ENCODE data around the gene GLIS2.

Gene GLIS2

GRCh38 chr16:4280625-4281024 is 35.2 kb upstream of the GLIS2 start:
- Histone ChIP-seq H2AFZ (ENCODE audit: low read length) (no peak overlapping the region), H3K9ac (ENCODE audit: low read length) (no peak overlapping the region), H3K36me3 (ENCODE audit: insufficient read depth, low read length) (peaks cover 4% of the 10 kb centered on the region; the same call in 1 of the 2 replicates), H4K20me1 (ENCODE audit: insufficient read depth, low read length) (no peaks in the 10 kb centered on the region), H3K79me2 (ENCODE audit: insufficient read depth, low read length) (no peaks in the 10 kb centered on the region), H3K4me3 (ENCODE audit: low read depth, low read length, poor library complexity, severe bottlenecking) (no peak overlapping the region), H3K9me3 (ENCODE audit: low read length) (no peaks in the 10 kb centered on the region), H3K4me1 (ENCODE audit: insufficient read depth, low read length, severe bottlenecking) (peaks cover 5% of the 10 kb centered on the region), H3K27ac (ENCODE audit: low read depth, low read length, poor library complexity, severe bottlenecking) (no peak overlapping the region), H3K4me2 (ENCODE audit: low read length) (no peak overlapping the region), H3K9me2 (ENCODE audit: low read depth, low read length) (no peaks in the 10 kb centered on the region), H3K27me3 (ENCODE audit: insufficient read depth, low read length) (no peaks in the 10 kb centered on the region), H3F3A (ENCODE audit: insufficient read depth, low read length) (no peaks in the 10 kb centered on the region)
- TF ChIP-seq CTCF (IDR thresholded peaks at IDR 0.05; ENCODE audit: low read length): no peak
- no peak for TF ChIP-seq EZH2 (IDR thresholded peaks at IDR 0.05; ENCODE audit: borderline replicate concordance, low read length)

GRCh38 chr16:4283441-4283840 is 32.4 kb upstream of the GLIS2 start:
- peaks cover 9% of the 10 kb centered on the region for H3K4me1 ChIP-seq (ENCODE audit: insufficient read depth, low read length, severe bottlenecking)
- peaks cover 4% of the 10 kb centered on the region; the same call in 1 of the 2 replicates for H3K36me3 ChIP-seq (ENCODE audit: insufficient read depth, low read length)
- no peak overlapping the region for H3K4me3 ChIP-seq (ENCODE audit: low read depth, low read length, poor library complexity, severe bottlenecking)
- H3K79me2 ChIP-seq (ENCODE audit: insufficient read depth, low read length): no peaks in the 10 kb centered on the region
- no peak overlapping the region for H3K9ac ChIP-seq (ENCODE audit: low read length)
- H3K9me3 ChIP-seq (ENCODE audit: low read length): no peaks in the 10 kb centered on the region
- H3F3A ChIP-seq (ENCODE audit: insufficient read depth, low read length): no peaks in the 10 kb centered on the region
- no peak overlapping the region for H2AFZ ChIP-seq (ENCODE audit: low read length)
- H3K4me2 ChIP-seq (ENCODE audit: low read length): no peak overlapping the region
- TF ChIP-seq EZH2 (IDR thresholded peaks at IDR 0.05; ENCODE audit: borderline replicate concordance, low read length) (no peak), CTCF (IDR thresholded peaks at IDR 0.05; ENCODE audit: low read length) (no peak)
- no peaks in the 10 kb centered on the region for H4K20me1 ChIP-seq (ENCODE audit: insufficient read depth, low read length)
- no peak overlapping the region for H3K27ac ChIP-seq (ENCODE audit: low read depth, low read length, poor library complexity, severe bottlenecking)
- H3K9me2 ChIP-seq (ENCODE audit: low read depth, low read length): no peaks in the 10 kb centered on the region
- H3K27me3 ChIP-seq (ENCODE audit: insufficient read depth, low read length): no peaks in the 10 kb centered on the region

- Histone ChIP-seq H3K9me2 (ENCODE audit: low read depth, low read length) (no peaks in the 10 kb centered on the region), H3K4me3 (ENCODE audit: low read depth, low read length, poor library complexity, severe bottlenecking) (no peak overlapping the region), H3K4me2 (ENCODE audit: low read length) (no peak overlapping the region), H3K36me3 (ENCODE audit: insufficient read depth, low read length) (peaks cover 4% of the 10 kb centered on the region; the same call in 1 of the 2 replicates), H3K27ac (ENCODE audit: low read depth, low read length, poor library complexity, severe bottlenecking) (no peak overlapping the region), H3K4me1 (ENCODE audit: insufficient read depth, low read length, severe bottlenecking) (peaks cover 11% of the 10 kb centered on the region), H3K9me3 (ENCODE audit: low read length) (no peaks in the 10 kb centered on the region), H2AFZ (ENCODE audit: low read length) (no peak overlapping the region), H3K9ac (ENCODE audit: low read length) (no peak overlapping the region), H3K79me2 (ENCODE audit: insufficient read depth, low read length) (no peaks in the 10 kb centered on the region), H3K27me3 (ENCODE audit: insufficient read depth, low read length) (no peaks in the 10 kb centered on the region), H3F3A (ENCODE audit: insufficient read depth, low read length) (no peaks in the 10 kb centered on the region), H4K20me1 (ENCODE audit: insufficient read depth, low read length) (no peaks in the 10 kb centered on the region)
- no peak for TF ChIP-seq CTCF (IDR thresholded peaks at IDR 0.05; ENCODE audit: low read length)
- no peak for TF ChIP-seq EZH2 (IDR thresholded peaks at IDR 0.05; ENCODE audit: borderline replicate concordance, low read length)
Observed at GRCh38 chr16:4283939-4284338, 31.9 kb upstream of the GLIS2 start.

All from OCI-LY1 (cell line).